GM21529 (cell line): ENCODE results near the gene RIT2.

Experiments
- ATAC-seq: cut with Tn5 transposase; IDR thresholded peaks from one replicate; pipeline ENCODE4 v1.9.1; 2021; ENCODE audit not compliant: unreplicated experiment

RIT2 gene

GRCh38 chr18:42706618-42707017 is 408.9 kb downstream of the RIT2 start:
- no peak for ATAC-seq

GRCh38 chr18:42706029-42706608 is 409.4 kb downstream of the RIT2 start:
- no peak for ATAC-seq
